Duodenal mucosa (tissue), 2 donors: Measurements from ENCODE around the gene MMAB.

Source experiments
- H3K27ac ChIP-seq: one replicate; pipeline ENCODE4 v1.7.0; 2013; ENCODE audit warnings: low read depth, low read length
- H3K27me3 ChIP-seq, 2 donors: one replicate each; pipeline ENCODE4 v1.7.0; 2013; ENCODE audit warnings: low read length in 2 of 2, control low read depth in 1 of 2; ENCODE audit not compliant: insufficient read depth in 2 of 2, control insufficient read depth in 1 of 2
- H3K36me3 ChIP-seq, 2 donors: one replicate each; pipeline ENCODE4 v1.7.0; 2013; ENCODE audit warnings: low read length in 2 of 2, control low read depth in 1 of 2; ENCODE audit not compliant: insufficient read depth in 2 of 2, control insufficient read depth in 1 of 2
- H3K4me1 ChIP-seq, 2 donors: one replicate each; pipeline ENCODE4 v1.7.0; 2013; ENCODE audit warnings: low read length in 2 of 2, control low read depth in 1 of 2; ENCODE audit not compliant: insufficient read depth in 2 of 2, control insufficient read depth in 1 of 2
- H3K4me3 ChIP-seq, 2 donors: one replicate each; pipeline ENCODE4 v1.7.0; 2013; ENCODE audit warnings: low read length in 2 of 2, low read depth in 1 of 2
- H3K9ac ChIP-seq, 2 donors: one replicate each; pipeline ENCODE4 v1.7.0; 2013; ENCODE audit warnings: low read length in 2 of 2, low read depth in 1 of 2
- H3K9me3 ChIP-seq, 2 donors: one replicate each; pipeline ENCODE4 v1.7.0; 2013; ENCODE audit warnings: low read length in 2 of 2, control low read depth in 1 of 2; ENCODE audit not compliant: control insufficient read depth in 1 of 2

The MMAB gene

DNA sequence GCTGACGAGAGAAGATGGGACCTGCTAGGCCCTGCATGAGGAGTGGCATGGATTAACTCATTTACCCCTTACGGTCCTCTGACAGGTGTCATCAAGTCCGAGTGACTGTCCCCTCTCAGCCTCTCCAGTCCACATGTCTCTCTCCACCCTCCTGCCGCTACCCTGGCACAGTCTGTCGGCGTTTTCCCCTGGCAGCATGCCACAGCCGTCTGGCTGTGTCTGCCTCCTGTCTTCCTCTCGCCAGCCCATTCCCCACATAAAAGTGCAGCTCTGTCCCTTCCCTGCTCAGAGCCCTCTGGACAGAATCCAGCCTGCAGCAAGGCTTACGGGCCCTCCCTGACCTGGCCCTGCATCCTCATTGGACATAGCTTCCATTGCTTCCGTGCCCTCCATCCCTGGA is 50.2 kb downstream of the MMAB start:
- peaks cover 50 to 85% of the 10 kb centered on the region in 2 donors for H3K36me3 ChIP-seq

GRCh38 chr12:109521831-109522230 is 51.5 kb downstream of the MMAB start:
- Histone ChIP-seq H3K27me3 (no peaks in the 10 kb centered on the region), H3K36me3 (peaks cover 56 to 85% of the 10 kb centered on the region in 2 donors), H3K9me3 (no peaks in the 10 kb centered on the region), H3K4me1 (peaks cover 0 to 4% of the 10 kb centered on the region in 2 donors), H3K9ac (no peak overlapping the region), H3K4me3 (no peak overlapping the region), H3K27ac (no peak overlapping the region)

More for the DNA sequence above, 50.2 kb downstream of the MMAB start:
- H3K9me3 ChIP-seq, result no peaks in the 10 kb centered on the region
- H3K4me3 ChIP-seq, result no peak overlapping the region
- H3K4me1 ChIP-seq, result peaks cover 0 to 4% of the 10 kb centered on the region in 2 donors
- no peak overlapping the region for H3K9ac ChIP-seq
- H3K27ac ChIP-seq, result no peak overlapping the region
- H3K27me3 ChIP-seq, result no peaks in the 10 kb centered on the region

- Histone ChIP-seq H3K9ac (no peak overlapping the region), H3K9me3 (no peaks in the 10 kb centered on the region), H3K36me3 (peaks cover 48 to 74% of the 10 kb centered on the region in 2 donors), H3K4me1 (peaks cover 0 to 4% of the 10 kb centered on the region in 2 donors), H3K4me3 (no peak overlapping the region), H3K27me3 (no peaks in the 10 kb centered on the region), H3K27ac (no peak overlapping the region)
Measured at GRCh38 chr12:109519787-109520186, 53.5 kb downstream of the MMAB start.

- no peak overlapping the region for H3K4me3 ChIP-seq
- no peak overlapping the region for H3K27ac ChIP-seq
- no peak overlapping the region for H3K9ac ChIP-seq
- peaks cover 0 to 4% of the 10 kb centered on the region in 2 donors for H3K4me1 ChIP-seq
- H3K9me3 ChIP-seq, result no peaks in the 10 kb centered on the region
- no peaks in the 10 kb centered on the region for H3K27me3 ChIP-seq
- H3K36me3 ChIP-seq, result peaks cover 50 to 74% of the 10 kb centered on the region in 2 donors
Measured at GRCh38 chr12:109518820-109519665, 54.3 kb downstream of the MMAB start.

- Histone ChIP-seq H3K27me3 (no peaks in the 10 kb centered on the region), H3K27ac (no peak overlapping the region), H3K9me3 (no peaks in the 10 kb centered on the region), H3K9ac (no peak overlapping the region), H3K36me3 (peaks cover 41 to 76% of the 10 kb centered on the region in 2 donors), H3K4me1 (peaks cover 0 to 4% of the 10 kb centered on the region in 2 donors), H3K4me3 (no peak overlapping the region)
Measured at GRCh38 chr12:109517619-109518018, 55.7 kb downstream of the MMAB start.

DNA sequence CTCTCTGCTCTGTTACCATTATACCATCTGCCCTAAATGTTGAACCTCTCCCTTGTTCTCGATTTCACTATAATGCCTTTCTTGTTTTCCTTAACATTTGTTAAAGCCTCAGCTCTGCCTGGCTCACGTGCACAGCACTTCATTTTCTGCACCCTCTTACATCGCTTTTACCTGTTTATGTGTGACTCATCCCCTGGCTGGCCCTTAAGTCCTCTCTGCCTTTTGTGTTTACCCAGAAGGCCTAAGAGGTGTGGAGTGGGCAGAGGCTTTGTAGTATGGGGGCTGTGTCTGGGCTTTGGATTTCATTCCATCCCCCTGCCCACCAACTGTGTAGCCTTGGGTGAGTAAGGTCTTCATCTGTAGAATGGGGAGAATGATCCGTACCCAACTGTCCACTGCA is 59.3 kb downstream of the MMAB start:
- Histone ChIP-seq H3K9me3 (no peaks in the 10 kb centered on the region), H3K4me3 (no peak overlapping the region), H3K36me3 (peaks cover 40 to 75% of the 10 kb centered on the region in 2 donors), H3K9ac (no peak overlapping the region), H3K4me1 (no peaks in the 10 kb centered on the region), H3K27ac (no peak overlapping the region), H3K27me3 (no peaks in the 10 kb centered on the region)

DNA sequence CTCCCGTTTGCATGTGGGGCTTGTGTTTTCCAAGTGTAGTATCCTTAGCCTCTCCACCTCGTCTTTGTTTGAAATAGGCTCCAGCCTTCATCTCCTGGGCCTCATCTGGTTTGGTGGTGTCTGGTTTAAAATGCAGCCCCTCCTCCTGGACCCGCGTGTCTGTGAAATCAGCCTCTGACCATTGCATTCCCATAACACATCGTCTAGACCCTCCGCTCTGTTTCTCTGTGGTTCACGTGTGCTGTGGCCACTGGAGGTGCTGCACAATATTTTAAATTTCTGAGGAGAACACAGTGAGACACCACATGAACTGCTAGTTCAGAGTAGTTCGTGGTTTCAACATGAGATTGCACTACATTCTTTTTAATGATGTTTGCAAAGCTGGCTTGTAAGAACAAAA is 60.3 kb downstream of the MMAB start:
- Histone ChIP-seq H3K27ac (no peak overlapping the region), H3K27me3 (no peaks in the 10 kb centered on the region), H3K36me3 (peaks cover 41 to 81% of the 10 kb centered on the region in 2 donors), H3K9ac (no peak overlapping the region), H3K9me3 (no peaks in the 10 kb centered on the region), H3K4me1 (no peaks in the 10 kb centered on the region), H3K4me3 (no peak overlapping the region)

- Histone ChIP-seq H3K27me3 (no peaks in the 10 kb centered on the region), H3K4me1 (no peaks in the 10 kb centered on the region), H3K36me3 (peaks cover 41 to 81% of the 10 kb centered on the region in 2 donors), H3K4me3 (no peak overlapping the region), H3K9ac (no peak overlapping the region), H3K27ac (no peak overlapping the region), H3K9me3 (no peaks in the 10 kb centered on the region)
Measured at GRCh38 chr12:109512608-109513007, 60.7 kb downstream of the MMAB start.

- H3K27ac ChIP-seq, result no peak overlapping the region
- no peaks in the 10 kb centered on the region for H3K4me1 ChIP-seq
- H3K36me3 ChIP-seq, result peaks cover 55 to 90% of the 10 kb centered on the region in 2 donors
- no peak overlapping the region for H3K9ac ChIP-seq
- no peaks in the 10 kb centered on the region for H3K27me3 ChIP-seq
- H3K9me3 ChIP-seq, result no peaks in the 10 kb centered on the region
- H3K4me3 ChIP-seq, result no peak overlapping the region
Measured at GRCh38 chr12:109510196-109510595, 63.1 kb downstream of the MMAB start.

DNA sequence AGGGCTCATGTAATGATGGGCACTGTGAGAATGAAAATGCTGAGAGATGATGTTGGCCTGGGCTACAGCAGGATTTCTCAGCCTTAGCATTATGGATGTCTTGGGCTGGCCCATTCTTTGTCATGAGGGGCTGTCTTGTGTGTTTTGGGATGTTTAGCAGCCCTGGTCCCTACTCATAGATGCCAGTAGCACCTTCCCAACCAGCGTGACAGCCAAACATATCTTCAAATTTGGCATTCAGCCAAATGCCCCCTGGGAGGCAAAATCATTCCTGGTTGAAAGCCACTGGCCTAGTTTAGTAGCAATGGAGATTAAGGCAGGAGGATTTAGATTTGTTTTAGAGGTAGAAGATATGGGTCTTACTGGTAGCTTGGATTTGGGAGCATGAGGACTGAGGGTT is 69.2 kb downstream of the MMAB start:
- Histone ChIP-seq H3K36me3 (peaks cover 65 to 90% of the 10 kb centered on the region in 2 donors), H3K4me1 (no peaks in the 10 kb centered on the region), H3K27ac (no peak overlapping the region), H3K4me3 (no peak overlapping the region), H3K9me3 (no peaks in the 10 kb centered on the region), H3K27me3 (no peaks in the 10 kb centered on the region), H3K9ac (no peak overlapping the region)
